A673 (cell line): Measurements from ENCODE around the gene SLC25A21.

ENCODE experiments used
- CTCF ChIP-seq: fragments of 300-800, 200-600 bp; sonication (generic); conservative IDR thresholded peaks from 2 replicates; pipeline ENCODE4 v1.5.1; 2017; ENCODE audit warnings: low read depth, mild to moderate bottlenecking, antibody characterized with exemption, low read length, moderate library complexity, mixed read lengths
- EZH2 ChIP-seq: fragments of 200-600 bp; sonication (generic); IDR thresholded peaks from 2 replicates; pipeline ENCODE4 v1.6.1; 2017; ENCODE audit warnings: borderline replicate concordance, low read depth, mild to moderate bottlenecking, mixed read lengths, antibody characterized with exemption, low read length; ENCODE audit not compliant: poor library complexity, severe bottlenecking

GRCh38 chr14:36707570-36707969 lies 464.8 kb downstream of the SLC25A21 start:
- TF ChIP-seq CTCF (no peak), EZH2 (no peak)
